ENCODE measurements around the gene CORO1C.

The CORO1C gene

GRCh38 chr12:108647585-108648287 lies 83.6 kb downstream of the CORO1C start:
- no peak for DNase-seq (ENCODE audit: low spot score)

GRCh38 chr12:108646600-108647579 lies 84.4 kb downstream of the CORO1C start:
- no peak for DNase-seq (ENCODE audit: low spot score)

- DNase-seq (ENCODE audit: low spot score), result no peak
Observed at GRCh38 chr12:108645686-108646599, 85.4 kb downstream of the CORO1C start.

- no peak for DNase-seq (ENCODE audit: low spot score)
Observed at GRCh38 chr12:108644811-108645120, 86.6 kb downstream of the CORO1C start.

- DNase-seq (ENCODE audit: low spot score), result peak; percentile 60
Observed at GRCh38 chr12:108643941-108644810, 87.1 kb downstream of the CORO1C start.

- no peak for DNase-seq (ENCODE audit: low spot score)
Observed at GRCh38 chr12:108642899-108643654, 88.2 kb downstream of the CORO1C start.

GRCh38 chr12:108642269-108642870 lies 88.9 kb downstream of the CORO1C start:
- no peak for DNase-seq (ENCODE audit: low spot score)

GRCh38 chr12:108641446-108642268 lies 89.7 kb downstream of the CORO1C start:
- no peak for DNase-seq (ENCODE audit: low spot score)

- no peak for DNase-seq (ENCODE audit: low spot score)
Observed at GRCh38 chr12:108640802-108641445, 90.4 kb downstream of the CORO1C start.

GRCh38 chr12:108638997-108639822 lies 92.1 kb downstream of the CORO1C start:
- no peak for DNase-seq (ENCODE audit: low spot score)

GRCh38 chr12:108638141-108638827 lies 93.0 kb downstream of the CORO1C start:
- DNase-seq (ENCODE audit: low spot score), result peak; percentile 82

GRCh38 chr12:108637222-108637971 lies 93.9 kb downstream of the CORO1C start:
- no peak for DNase-seq (ENCODE audit: low spot score)

GRCh38 chr12:108635997-108636808 lies 95.1 kb downstream of the CORO1C start:
- no peak for DNase-seq (ENCODE audit: low spot score)

- DNase-seq (ENCODE audit: low spot score), result no peak
Observed at GRCh38 chr12:108635201-108635996, 95.9 kb downstream of the CORO1C start.

GRCh38 chr12:108634341-108634751 lies 97.0 kb downstream of the CORO1C start:
- no peak for DNase-seq (ENCODE audit: low spot score)
